ENCODE data around the gene PHF24.
A peak's percentile ranks its signal among the peaks of the same experiment; 100 is the strongest.
"Not testable (repeated sequence)": the region's sequence is repeated elsewhere in the genome, so short reads cannot be mapped to it uniquely, and the experiment has no call there.

Gene PHF24

GRCh38 chr9:34957492-34958410, at the start of gene PHF24:
TSS of gene PHF24 (plus strand) at chr9:34958285. CDS start at chr9:34971299, 13,014 bp downstream.
- DNase-seq = no peak

- no peak for DNase-seq
These were observed 31.0 kb upstream of the PHF24 start for GRCh38 chr9:34927061-34927460.

GRCh38 chr9:34928921-34929320, 29.2 kb upstream of the PHF24 start:
- DNase-seq = no peak

- no peak for DNase-seq
These were observed 28.5 kb upstream of the PHF24 start for GRCh38 chr9:34929506-34930102.

- DNase-seq = not testable (repeated sequence)
These were observed 18.1 kb upstream of the PHF24 start for GRCh38 chr9:34939989-34940388.

GRCh38 chr9:34948451-34948850, 9.6 kb upstream of the PHF24 start:
- no peak for DNase-seq

- DNase-seq = no peak
These were observed 3.9 kb upstream of the PHF24 start for GRCh38 chr9:34954225-34954624.

GRCh38 chr9:34956066-34956465, 2.0 kb upstream of the PHF24 start:
- DNase-seq = not testable (repeated sequence)

GRCh38 chr9:34956648-34957047, 1.4 kb upstream of the PHF24 start:
- DNase-seq = no peak

GRCh38 chr9:34958411-34958982, 412 bp downstream of the PHF24 start:
- no peak for DNase-seq

- no peak for DNase-seq
These were observed 1.4 kb downstream of the PHF24 start for GRCh38 chr9:34959461-34959860.

- no peak for DNase-seq
These were observed 3.7 kb downstream of the PHF24 start for GRCh38 chr9:34961574-34962490.

- no peak for DNase-seq
These were observed 4.5 kb downstream of the PHF24 start for GRCh38 chr9:34962546-34962945.

GRCh38 chr9:34963552-34963951, 5.5 kb downstream of the PHF24 start:
- no peak for DNase-seq

GRCh38 chr9:34964458-34964857, 6.4 kb downstream of the PHF24 start:
- DNase-seq = no peak

GRCh38 chr9:34971146-34971811, 13.2 kb downstream of the PHF24 start:
- DNase-seq = no peak

GRCh38 chr9:34974664-34975063, 16.6 kb downstream of the PHF24 start:
- no peak for DNase-seq

- DNase-seq = no peak
These were observed 18.4 kb downstream of the PHF24 start for GRCh38 chr9:34976441-34976840.

- DNase-seq = no peak
These were observed 18.9 kb downstream of the PHF24 start for GRCh38 chr9:34976992-34977391.

- DNase-seq = no peak
These were observed 22.2 kb downstream of the PHF24 start for GRCh38 chr9:34980181-34980761.

GRCh38 chr9:34982361-34982760, 24.3 kb downstream of the PHF24 start:
- peak; percentile 23 for DNase-seq

- no peak for DNase-seq
These were observed 25.1 kb downstream of the PHF24 start for GRCh38 chr9:34983209-34983608.

Measured in SIG-M5 (cell line).